AG04450 (cell line): ENCODE measurements around the gene ABHD14A. TPM values are rescaled to one million over a fixed set of nuclear protein-coding genes. Genes with fewer than 3 reads are reported as not detected.
"Not testable (repeated sequence)": the region's sequence is repeated elsewhere in the genome, so short reads cannot be mapped to it uniquely, and the experiment has no call there.

Experiments used
- CTCF ChIA-PET: fragments of 300-600, 350-600 bp; formaldehyde crosslinking; extraction: SDS; loops from one replicate; lab custom pipeline; 2022; ENCODE audit warnings: antibody characterized with exemption, inconsistent platforms; lab: Charles Lee
- POLR2A ChIA-PET: fragments of 350-600 bp; formaldehyde crosslinking; extraction: SDS; loops from one replicate; lab custom pipeline; 2021; ENCODE audit warnings: antibody characterized with exemption, inconsistent platforms; lab: Yijun Ruan, JAX
- DNase-seq: peaks from one replicate; pipeline ENCODE4 v3.0.0-alpha.2; 2011; ENCODE audit warnings: low read depth, low spot score
- H3K27ac ChIP-seq: one replicate; pipeline ENCODE4 v1.5.1; 2012; ENCODE audit warnings: low read depth, low read length, control low read depth
- H3K27me3 ChIP-seq: one replicate; pipeline ENCODE4 v1.6.0; 2012; ENCODE audit warnings: low read length; ENCODE audit not compliant: control insufficient read depth, insufficient read depth
- H3K4me3 ChIP-seq: 2 replicates; pipeline ENCODE4 v1.5.1; 2011; ENCODE audit warnings: mild to moderate bottlenecking, low read depth, low read length, control low read depth
- H3K9me3 ChIP-seq: 2 replicates; pipeline ENCODE4 v1.5.1; 2012; ENCODE audit warnings: low read length; ENCODE audit not compliant: control insufficient read depth, insufficient read depth
- CTCF ChIP-seq: IDR thresholded peaks from 2 replicates; pipeline ENCODE4 v1.5.1; 2011; ENCODE audit warnings: low read depth, low read length, control low read depth, inconsistent platforms
- polyA minus RNA-seq: library from RNA; depleted of rRNA, polyadenylated mRNA; stranded (reverse); fragments of >200 nt; gene quantifications from 2 replicates; pipeline ENCODE4 v1.2.3, GENCODE V29; 2011; rRNA and poly(A)+ RNA removed
- polyA plus RNA-seq: library from polyadenylated mRNA; depleted of rRNA; stranded (reverse); fragments of >200 nt; gene quantifications from 2 replicates; pipeline ENCODE4 v1.2.3, GENCODE V29; 2011; rRNA removed

The ABHD14A gene
- polyA plus RNA-seq: 8.2 and 9.9 TPM in 2 replicates
- polyA minus RNA-seq: 5.0 and 7.1 TPM in 2 replicates

GRCh38 chr3:51974963-51975851 lies at the start of gene ABHD14A:
Gene ABHD14A (plus strand): TSS chr3:51975064. CDS start chr3:51975136, 72 bp downstream.
- H3K4me3 ChIP-seq: peak within 1 kb of the TSS; percentile 91
- H3K27ac ChIP-seq: peak within 1 kb of the TSS; percentile 47
- H3K27me3 ChIP-seq: no peaks in the 10 kb centered on the region
- H3K9me3 ChIP-seq: peaks cover 3% of the 10 kb centered on the region; the same call in 1 of the 2 replicates
- no peak for TF ChIP-seq CTCF
- no peak for DNase-seq
- ChIA-PET CTCF (interaction anchor here (0.6 to 3.4 kb wide), 5 partner anchors 8 to 542 kb away, joined by 3 to 48 read pairs (median 6); partner anchors contain the start of genes ACY1, PARP3 and RRP9), POLR2A (interaction anchor here (0.6 to 0.9 kb wide), 2 partner anchors 9 to 644 kb away, joined by 3 read pairs; no protein-coding TSS in a partner anchor)

- Histone ChIP-seq H3K27ac (no peak overlapping the region), H3K9me3 (no peaks in the 10 kb centered on the region), H3K27me3 (no peaks in the 10 kb centered on the region), H3K4me3 (no peak overlapping the region)
- ChIA-PET POLR2A (no interaction called here), CTCF (interaction anchor here (0.6 to 1.2 kb wide), 3 partner anchors 14 to 493 kb away, joined by 3 to 7 read pairs (median 4); partner anchors contain the start of gene RRP9)
- TF ChIP-seq CTCF: no peak
- DNase-seq: no peak
Observed at GRCh38 chr3:51927061-51927977, 47.5 kb upstream of the ABHD14A start.

GRCh38 chr3:51928438-51928837 lies 46.4 kb upstream of the ABHD14A start:
- ChIA-PET POLR2A (no interaction called here), CTCF (no interaction called here)
- H3K9me3 ChIP-seq: no peaks in the 10 kb centered on the region
- H3K27ac ChIP-seq: no peak overlapping the region
- no peak overlapping the region for H3K4me3 ChIP-seq
- TF ChIP-seq CTCF: no peak
- DNase-seq: no peak
- H3K27me3 ChIP-seq: no peaks in the 10 kb centered on the region

GRCh38 chr3:51928981-51929380 lies 45.9 kb upstream of the ABHD14A start:
- H3K9me3 ChIP-seq, CTCF ChIA-PET, H3K27me3 ChIP-seq, DNase-seq, H3K4me3 ChIP-seq, H3K27ac ChIP-seq, POLR2A ChIA-PET: not testable (repeated sequence)

- CTCF ChIA-PET: no interaction called here
Observed at GRCh38 chr3:51929420-51930003, 45.4 kb upstream of the ABHD14A start.

More at GRCh38 chr3:51929420-51930003, 45.4 kb upstream of the ABHD14A start:
- no peak overlapping the region for H3K4me3 ChIP-seq
- no peaks in the 10 kb centered on the region for H3K27me3 ChIP-seq
- no peaks in the 10 kb centered on the region for H3K9me3 ChIP-seq
- POLR2A ChIA-PET: no interaction called here
- H3K27ac ChIP-seq: no peak overlapping the region
- no peak for DNase-seq
- no peak for TF ChIP-seq CTCF
